ENCODE data around the gene NLRP3.
A peak's percentile ranks its signal among the peaks of the same experiment; 100 is the strongest.
"Not testable (repeated sequence)": the region's sequence is repeated elsewhere in the genome, so short reads cannot be mapped to it uniquely, and the experiment has no call there.

Gene NLRP3

GRCh38 chr1:247373721-247374141, 42.2 kb upstream of the NLRP3 start:
- H3K4me1 ChIP-seq (ENCODE audit: control insufficient read depth, insufficient read depth, low read length): no peaks in the 10 kb centered on the region
- no peak for TF ChIP-seq MEIS1 (CRISPR knock-in tag; IDR thresholded peaks at IDR 0.05; ENCODE audit: borderline replicate concordance)
- TF ChIP-seq, protein P1, sequence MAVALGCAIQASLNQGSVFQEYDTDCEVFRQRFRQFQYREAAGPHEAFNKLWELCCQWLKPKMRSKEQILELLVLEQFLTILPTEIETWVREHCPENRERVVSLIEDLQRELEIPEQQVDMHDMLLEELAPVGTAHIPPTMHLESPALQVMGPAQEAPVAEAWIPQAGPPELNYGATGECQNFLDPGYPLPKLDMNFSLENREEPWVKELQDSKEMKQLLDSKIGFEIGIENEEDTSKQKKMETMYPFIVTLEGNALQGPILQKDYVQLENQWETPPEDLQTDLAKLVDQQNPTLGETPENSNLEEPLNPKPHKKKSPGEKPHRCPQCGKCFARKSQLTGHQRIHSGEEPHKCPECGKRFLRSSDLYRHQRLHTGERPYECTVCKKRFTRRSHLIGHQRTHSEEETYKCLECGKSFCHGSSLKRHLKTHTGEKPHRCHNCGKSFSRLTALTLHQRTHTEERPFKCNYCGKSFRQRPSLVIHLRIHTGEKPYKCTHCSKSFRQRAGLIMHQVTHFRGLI (tag by site-specific recombination; IDR thresholded peaks at IDR 0.05): no peak
- no peak for TF ChIP-seq KLF16 (tag by site-specific recombination; IDR thresholded peaks at IDR 0.05)
- no peak for TF ChIP-seq ZNF777 (tag by site-specific recombination; IDR thresholded peaks at IDR 0.05; ENCODE audit: borderline replicate concordance)
- no peak for TF ChIP-seq ZNF121 (tag by site-specific recombination; IDR thresholded peaks at IDR 0.05)
- TF ChIP-seq ZNF548 (tag by site-specific recombination; IDR thresholded peaks at IDR 0.05): no peak
- no peak for TF ChIP-seq REST (tag by site-specific recombination; IDR thresholded peaks at IDR 0.05)
- no peaks in the 10 kb centered on the region for H3K9me3 ChIP-seq (ENCODE audit: control insufficient read depth, insufficient read depth, low read depth, low read length)
- no peak overlapping the region for H3K4me3 ChIP-seq (ENCODE audit: low read depth, low read length)
- no peaks in the 10 kb centered on the region for H3K36me3 ChIP-seq (ENCODE audit: control insufficient read depth in 2 of 2, insufficient read depth in 1 of 2, low read length in 2 of 2)
- POLR2A ChIA-PET: no interaction called here
- CTCF ChIA-PET: interaction anchor here (0.7 to 0.9 kb wide), 2 partner anchors 15 to 111 kb away, joined by 4 to 5 read pairs; no protein-coding TSS in a partner anchor
- H3K27ac ChIP-seq (ENCODE audit: extremely low read depth, low read depth, low read length): no peak overlapping the region

DNA sequence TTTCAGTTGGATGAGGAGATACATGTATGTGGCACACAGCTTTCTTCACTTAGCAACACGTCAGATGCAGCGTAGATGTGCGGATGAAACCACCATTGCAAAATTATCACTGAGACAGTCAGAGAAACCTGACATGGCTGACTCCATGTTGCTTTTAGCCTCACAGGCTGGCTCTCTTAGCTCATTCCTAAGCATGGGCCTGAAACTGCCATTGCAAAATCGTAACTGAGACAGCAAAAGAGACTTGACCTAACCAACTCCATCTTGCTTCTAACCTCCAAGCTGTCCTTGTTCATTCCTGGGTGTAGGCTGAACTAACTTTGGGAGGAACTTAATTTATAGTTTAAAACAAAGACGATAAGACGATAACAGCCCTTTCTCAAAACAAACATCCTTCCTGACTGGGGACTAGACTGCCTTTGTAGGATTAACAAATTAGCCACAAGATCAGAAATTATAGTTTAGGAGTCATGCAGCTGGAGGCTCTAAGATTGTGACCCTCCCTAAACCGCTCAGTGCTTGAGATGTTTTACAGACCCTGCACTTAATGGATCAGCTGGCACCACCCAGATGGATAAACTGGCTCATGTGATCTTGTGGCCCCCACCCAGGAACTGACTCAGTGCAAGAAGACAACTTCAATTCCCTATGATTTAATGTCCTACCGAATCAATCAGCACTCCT, 41.2 kb upstream of the NLRP3 start:
- POLR2A ChIA-PET; H3K4me1 ChIP-seq (ENCODE audit: control insufficient read depth, insufficient read depth, low read length); H3K36me3 ChIP-seq (ENCODE audit: control insufficient read depth in 2 of 2, insufficient read depth in 1 of 2, low read length in 2 of 2); H3K9me3 ChIP-seq (ENCODE audit: control insufficient read depth, insufficient read depth, low read depth, low read length); H3K27ac ChIP-seq (ENCODE audit: extremely low read depth, low read depth, low read length); CTCF ChIA-PET; H3K4me3 ChIP-seq (ENCODE audit: low read depth, low read length): not testable (repeated sequence)

DNA sequence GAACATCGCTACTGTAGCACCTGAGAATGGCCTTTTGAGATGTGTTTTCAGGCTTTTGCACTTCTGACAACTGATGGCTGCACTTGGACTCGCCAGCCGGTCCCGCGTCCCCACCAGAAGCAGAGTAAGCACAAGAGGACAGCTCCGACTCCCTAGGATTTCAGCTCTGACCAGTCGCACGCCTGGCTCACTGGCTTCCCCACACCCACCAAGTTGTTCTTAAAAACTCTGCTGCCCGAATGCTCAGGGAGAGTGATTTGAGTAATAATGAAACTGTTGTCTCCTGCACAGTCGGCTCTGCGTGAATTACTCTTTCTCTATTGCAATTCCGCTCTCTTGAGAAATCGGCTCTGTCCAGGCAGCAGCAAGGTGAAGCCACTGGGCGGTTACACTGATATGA, 40.2 kb upstream of the NLRP3 start:
- Histone ChIP-seq H3K4me1 (ENCODE audit: control insufficient read depth, insufficient read depth, low read length) (no peaks in the 10 kb centered on the region), H3K36me3 (ENCODE audit: control insufficient read depth in 2 of 2, insufficient read depth in 1 of 2, low read length in 2 of 2) (no peaks in the 10 kb centered on the region), H3K9me3 (ENCODE audit: control insufficient read depth, insufficient read depth, low read depth, low read length) (no peaks in the 10 kb centered on the region), H3K27ac (ENCODE audit: extremely low read depth, low read depth, low read length) (no peak overlapping the region), H3K4me3 (ENCODE audit: low read depth, low read length) (no peak overlapping the region)
- ChIA-PET POLR2A (no interaction called here), CTCF (no interaction called here)
- peak; percentile 17; the same call in 1 of the 2 replicates for TF ChIP-seq ZNF140 (tag by site-specific recombination; IDR thresholded peaks at IDR 0.05)
- no peak for TF ChIP-seq ZSCAN5A (tag by site-specific recombination; IDR thresholded peaks at IDR 0.05)

DNA sequence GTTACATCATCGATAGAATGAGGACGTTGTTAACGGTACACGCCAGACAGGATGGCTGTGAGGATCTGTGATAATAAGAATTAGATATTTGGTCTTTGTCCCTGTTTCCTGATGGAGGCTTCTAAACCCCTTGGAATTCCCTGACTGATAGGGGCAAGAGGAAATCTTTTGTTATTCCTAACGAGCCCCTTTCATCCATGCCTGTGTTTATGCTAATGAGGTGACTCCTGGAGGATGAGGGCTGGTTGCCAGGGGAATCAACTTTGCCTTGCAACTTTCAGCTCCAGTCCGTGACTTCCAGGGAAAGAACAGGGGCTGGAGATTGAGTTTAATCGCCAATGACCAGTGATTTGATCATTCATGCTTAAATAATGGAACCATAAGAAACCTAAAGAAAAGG, 39.3 kb upstream of the NLRP3 start:
- TF ChIP-seq ZNF112 (tag by site-specific recombination; IDR thresholded peaks at IDR 0.05): no peak
- TF ChIP-seq KLF9 (tag by site-specific recombination; IDR thresholded peaks at IDR 0.05; ENCODE audit: low read depth): no peak
- no peak for TF ChIP-seq BCL11B (tag by site-specific recombination; IDR thresholded peaks at IDR 0.05; ENCODE audit: low read depth)
- TF ChIP-seq ELK4 (IDR thresholded peaks at IDR 0.05; ENCODE audit: borderline replicate concordance, low read depth, low read length): no peak
- no peak overlapping the region for H3K4me3 ChIP-seq (ENCODE audit: low read depth, low read length)
- H3K36me3 ChIP-seq (ENCODE audit: control insufficient read depth in 2 of 2, insufficient read depth in 1 of 2, low read length in 2 of 2): no peaks in the 10 kb centered on the region
- ChIA-PET POLR2A (no interaction called here), CTCF (no interaction called here)
- H3K4me1 ChIP-seq (ENCODE audit: control insufficient read depth, insufficient read depth, low read length): no peaks in the 10 kb centered on the region
- H3K9me3 ChIP-seq (ENCODE audit: control insufficient read depth, insufficient read depth, low read depth, low read length): no peaks in the 10 kb centered on the region
- H3K27ac ChIP-seq (ENCODE audit: extremely low read depth, low read depth, low read length): no peak overlapping the region

GRCh38 chr1:247377656-247378055, 38.3 kb upstream of the NLRP3 start:
- H3K4me3 ChIP-seq (ENCODE audit: low read depth, low read length); H3K27ac ChIP-seq (ENCODE audit: extremely low read depth, low read depth, low read length); CTCF ChIA-PET; H3K4me1 ChIP-seq (ENCODE audit: control insufficient read depth, insufficient read depth, low read length); H3K36me3 ChIP-seq (ENCODE audit: control insufficient read depth in 2 of 2, insufficient read depth in 1 of 2, low read length in 2 of 2); POLR2A ChIA-PET; H3K9me3 ChIP-seq (ENCODE audit: control insufficient read depth, insufficient read depth, low read depth, low read length): not testable (repeated sequence)

Measured in HEK293 (cell line).